GM12865 (cell line): ENCODE measurements around the gene WNK2.
"Not testable (repeated sequence)": the region's sequence is repeated elsewhere in the genome, so short reads cannot be mapped to it uniquely, and the experiment has no call there.

Experiments used
- DNase-seq: peaks from one replicate; pipeline ENCODE4 v3.0.0; 2010; ENCODE audit warnings: low read depth
- H3K4me3 ChIP-seq: 2 replicates; pipeline ENCODE4 v1.5.1; 2011; ENCODE audit warnings: mild to moderate bottlenecking, low read depth, low read length, control low read depth
- TF ChIP-seq, protein P1 (sequence below): IDR thresholded peaks from 2 replicates; pipeline ENCODE4 v1.5.1; 2011; ENCODE audit warnings: low read length, control low read depth, low read depth, inconsistent platforms; ENCODE audit not compliant: insufficient read depth; ENCODE audit errors: missing control alignments

The WNK2 gene

DNA sequence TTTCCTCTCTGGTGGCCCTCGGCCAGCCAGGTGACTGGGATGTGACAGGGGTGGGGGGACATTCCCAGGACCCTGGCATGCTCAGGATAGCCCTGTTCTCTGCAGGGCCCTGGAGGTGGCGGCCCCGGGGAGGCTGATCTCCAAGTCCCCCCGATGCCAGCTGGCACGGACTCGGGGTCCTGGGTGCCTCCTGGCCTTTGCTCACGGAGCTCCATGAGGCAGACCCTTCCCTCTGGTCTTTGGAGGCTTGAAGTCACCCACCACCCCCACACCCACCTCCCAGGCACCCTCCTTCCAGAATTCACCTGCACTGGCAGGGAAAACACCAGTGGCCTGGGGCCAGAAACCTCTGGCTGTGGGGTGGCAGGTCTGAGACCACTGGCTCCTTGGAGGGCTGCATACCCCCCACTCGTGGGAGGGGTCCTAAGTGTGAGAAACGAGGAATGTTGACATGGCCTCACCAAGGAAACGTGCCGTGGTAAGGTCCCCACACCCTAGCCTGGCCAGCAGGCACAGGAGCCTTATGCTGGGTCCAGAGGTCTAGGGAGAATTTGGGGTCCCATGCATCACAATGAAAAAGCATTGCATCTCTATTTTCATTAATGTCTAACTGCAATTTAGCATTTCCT lies 136.8 kb downstream of the WNK2 start:
- DNase-seq = no peak
- TF ChIP-seq, protein P1, sequence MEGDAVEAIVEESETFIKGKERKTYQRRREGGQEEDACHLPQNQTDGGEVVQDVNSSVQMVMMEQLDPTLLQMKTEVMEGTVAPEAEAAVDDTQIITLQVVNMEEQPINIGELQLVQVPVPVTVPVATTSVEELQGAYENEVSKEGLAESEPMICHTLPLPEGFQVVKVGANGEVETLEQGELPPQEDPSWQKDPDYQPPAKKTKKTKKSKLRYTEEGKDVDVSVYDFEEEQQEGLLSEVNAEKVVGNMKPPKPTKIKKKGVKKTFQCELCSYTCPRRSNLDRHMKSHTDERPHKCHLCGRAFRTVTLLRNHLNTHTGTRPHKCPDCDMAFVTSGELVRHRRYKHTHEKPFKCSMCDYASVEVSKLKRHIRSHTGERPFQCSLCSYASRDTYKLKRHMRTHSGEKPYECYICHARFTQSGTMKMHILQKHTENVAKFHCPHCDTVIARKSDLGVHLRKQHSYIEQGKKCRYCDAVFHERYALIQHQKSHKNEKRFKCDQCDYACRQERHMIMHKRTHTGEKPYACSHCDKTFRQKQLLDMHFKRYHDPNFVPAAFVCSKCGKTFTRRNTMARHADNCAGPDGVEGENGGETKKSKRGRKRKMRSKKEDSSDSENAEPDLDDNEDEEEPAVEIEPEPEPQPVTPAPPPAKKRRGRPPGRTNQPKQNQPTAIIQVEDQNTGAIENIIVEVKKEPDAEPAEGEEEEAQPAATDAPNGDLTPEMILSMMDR = no peak
- H3K4me3 ChIP-seq = no peak overlapping the region

DNA sequence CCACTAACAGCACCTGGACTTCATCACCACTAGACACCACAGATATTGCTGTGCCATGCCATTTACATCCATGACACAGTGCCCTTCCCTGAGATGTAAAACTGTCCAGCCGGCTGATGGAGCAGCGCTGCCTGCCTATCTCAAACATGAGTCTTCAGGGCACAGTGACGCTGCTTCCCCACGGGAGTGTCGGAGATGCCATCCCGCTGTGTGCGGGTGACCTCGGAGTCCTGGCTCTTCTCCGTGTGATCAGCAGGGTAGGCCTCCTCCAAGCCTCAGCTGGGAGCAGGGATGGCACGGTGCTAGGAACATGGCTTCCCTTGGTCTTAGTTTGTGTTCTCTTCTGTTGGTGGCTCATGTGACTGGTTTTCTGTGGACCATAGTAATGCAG lies 137.3 kb downstream of the WNK2 start:
- no peak overlapping the region for H3K4me3 ChIP-seq
- TF ChIP-seq, protein P1 = no peak
- DNase-seq = no peak

DNA sequence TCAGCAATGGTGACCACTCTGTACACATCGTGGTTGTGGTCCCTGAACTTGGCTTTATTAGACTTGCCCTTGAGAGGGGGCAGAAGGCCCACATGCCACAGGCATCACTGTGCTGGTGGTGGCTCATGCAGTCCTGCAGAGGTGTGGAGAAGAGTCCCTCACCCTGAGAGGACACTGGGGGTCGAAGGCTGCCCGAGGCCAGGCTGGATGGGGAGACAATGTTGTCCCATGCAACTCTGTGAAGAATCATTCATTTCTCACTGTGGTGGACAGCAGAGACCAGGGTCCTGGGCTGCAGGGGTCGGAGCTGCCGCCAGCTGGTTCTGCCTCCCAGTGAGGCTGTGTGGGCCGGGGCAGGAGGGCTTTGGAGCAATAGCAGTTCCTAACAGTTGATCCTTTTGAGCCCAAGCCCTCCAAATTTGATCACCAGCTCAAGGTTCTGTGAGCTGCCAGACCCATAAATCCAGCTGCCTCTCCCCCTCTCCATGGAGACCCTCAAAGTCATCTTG lies 139.6 kb downstream of the WNK2 start:
- H3K4me3 ChIP-seq = not testable (repeated sequence)

DNA sequence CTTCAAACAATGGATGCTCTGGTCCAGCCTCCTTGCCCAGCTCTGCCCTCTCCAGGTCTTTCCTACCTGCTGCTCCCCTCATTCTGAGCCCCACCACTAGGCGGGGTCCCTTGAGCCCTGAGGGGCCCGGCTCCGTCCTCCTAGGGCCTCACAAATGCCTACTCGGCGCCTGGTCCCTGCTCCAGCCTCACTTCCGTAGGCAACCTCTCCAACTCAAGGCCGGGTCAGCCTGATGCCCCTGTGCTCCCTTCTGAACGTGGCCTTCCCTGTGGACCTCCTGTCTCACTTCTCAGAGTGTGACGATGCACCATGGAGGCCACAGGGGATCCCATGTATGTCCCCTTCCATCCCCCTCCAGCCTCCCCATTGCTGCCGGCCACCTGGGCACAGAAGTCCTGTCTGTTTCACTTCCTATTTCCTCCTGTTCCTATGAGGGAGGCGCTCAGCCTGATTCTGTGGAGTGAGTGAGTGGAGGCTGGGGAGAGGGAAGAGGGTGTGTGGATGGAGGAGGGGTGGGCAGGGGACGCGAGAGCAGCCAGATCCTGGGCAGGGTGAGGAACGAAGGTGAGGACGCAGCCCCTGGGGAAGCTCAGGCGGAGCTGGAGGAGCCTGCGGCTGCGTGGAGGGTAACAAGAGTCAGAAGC lies 140.4 kb downstream of the WNK2 start:
- H3K4me3 ChIP-seq = no peak overlapping the region
- no peak for DNase-seq
- TF ChIP-seq, protein P1 = no peak

More for the DNA sequence above, 139.6 kb downstream of the WNK2 start:
- not testable (repeated sequence) for DNase-seq

DNA sequence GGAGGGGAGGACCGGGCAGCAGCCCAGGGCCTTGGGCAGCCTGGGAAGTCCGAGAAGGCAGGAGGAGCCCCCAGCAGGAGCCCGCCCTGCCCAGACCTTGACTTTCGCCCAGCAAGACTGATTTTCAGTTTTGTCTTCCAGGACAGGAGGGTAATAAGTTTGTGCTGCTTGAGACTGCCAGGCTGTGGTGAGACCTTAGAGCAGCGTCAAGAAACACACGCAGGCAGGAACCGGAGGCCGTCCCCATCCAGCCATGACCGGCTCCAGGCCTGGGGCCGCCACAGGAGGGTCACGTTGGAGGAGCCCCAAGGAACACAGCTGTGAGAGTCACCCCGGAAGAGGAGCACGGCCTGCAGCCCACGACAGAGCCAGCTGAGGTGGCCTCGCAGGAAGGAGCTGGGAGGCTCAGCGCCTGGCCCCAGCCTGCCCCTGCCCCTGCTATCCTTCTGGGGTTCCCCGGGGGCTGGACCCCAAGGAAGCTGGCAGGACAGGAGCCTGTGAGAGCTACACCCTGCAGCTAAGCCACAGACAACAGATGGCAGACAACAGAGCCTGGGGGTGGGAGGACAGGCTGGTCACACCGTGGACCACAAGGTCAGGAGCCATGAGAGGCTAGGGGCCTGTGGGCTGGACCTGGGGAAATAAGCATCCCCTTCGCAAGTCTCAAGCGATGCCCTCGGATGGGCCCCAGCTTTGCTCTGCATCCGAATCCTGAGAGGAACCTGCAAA lies 141.5 kb downstream of the WNK2 start:
- no peak for DNase-seq
- H3K4me3 ChIP-seq = no peak overlapping the region
- TF ChIP-seq, protein P1 = no peak

DNA sequence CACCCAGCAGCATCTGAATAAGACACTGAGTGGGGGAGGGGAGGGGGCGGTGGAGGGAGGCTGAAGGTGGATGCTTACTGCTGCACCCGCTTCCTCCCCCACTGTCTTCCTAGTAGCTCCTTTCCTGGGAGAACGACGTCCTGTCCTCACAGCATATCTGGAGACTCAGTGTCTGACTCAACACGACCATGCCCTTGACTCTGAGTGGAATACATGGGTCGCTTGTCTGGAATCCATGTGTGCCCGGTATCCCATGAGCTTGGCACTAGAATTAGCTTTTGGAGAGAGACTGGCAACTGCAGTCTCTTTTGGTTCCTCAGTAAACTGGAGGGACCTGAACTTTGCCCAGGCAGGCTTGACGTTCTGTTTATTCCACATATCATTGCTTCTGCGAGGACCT lies 142.1 kb downstream of the WNK2 start:
- TF ChIP-seq, protein P1 = no peak
- no peak overlapping the region for H3K4me3 ChIP-seq
- no peak for DNase-seq

DNA sequence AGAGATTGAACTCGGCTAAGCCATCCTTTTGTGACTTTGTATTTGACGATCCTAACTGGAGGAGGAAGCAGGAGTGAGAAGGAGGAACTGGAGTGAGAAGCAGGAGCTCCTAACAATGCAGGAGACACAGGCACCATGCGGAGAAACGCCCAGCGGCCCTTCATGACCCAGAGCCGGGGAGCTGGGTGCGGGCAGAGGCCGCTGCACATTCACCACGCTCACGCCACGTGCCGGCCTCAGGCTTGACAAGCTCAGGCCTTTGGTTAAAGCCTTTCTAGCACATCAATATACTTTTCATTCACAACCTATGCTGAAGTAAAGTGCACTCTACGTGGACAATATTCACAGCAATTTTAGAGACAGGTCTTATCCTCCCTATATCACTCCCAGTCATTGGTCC lies 142.7 kb downstream of the WNK2 start:
- H3K4me3 ChIP-seq = no peak overlapping the region
- TF ChIP-seq, protein P1 = no peak
- no peak for DNase-seq
